Stromal cell of bone marrow (primary cell): ENCODE results near the gene WARS2.

Experiments
- DNase-seq: peaks from one replicate; pipeline ENCODE4 v3.0.0-alpha.2; 2012; ENCODE audit warnings: low read depth

The WARS2 gene

GRCh38 chr1:118998171-118998570 is 142.3 kb downstream of the WARS2 start:
- no peak for DNase-seq

DNA sequence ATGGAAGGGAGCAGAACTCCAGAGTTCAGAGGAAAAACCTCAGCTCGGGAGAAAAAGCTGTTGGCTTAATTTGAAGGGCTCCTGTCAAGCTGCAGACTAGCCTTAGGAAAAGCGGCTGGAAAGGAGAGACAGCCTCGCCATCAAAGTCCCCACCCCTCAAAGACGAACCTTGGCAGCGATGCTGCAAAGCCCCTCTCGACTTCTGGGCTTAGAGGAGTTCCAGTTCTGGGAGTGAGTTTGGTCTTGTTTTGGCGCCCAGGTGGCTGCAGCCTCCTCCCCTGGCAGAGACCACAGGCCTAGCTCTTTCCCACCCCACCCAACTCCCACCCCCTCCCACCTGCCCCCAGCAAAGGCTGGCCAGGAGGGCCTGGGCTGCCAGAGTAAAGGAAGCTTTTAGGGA is 143.2 kb downstream of the WARS2 start:
- no peak for DNase-seq

- no peak for DNase-seq
Observed at GRCh38 chr1:118995312-118996016, 145.0 kb downstream of the WARS2 start.

- DNase-seq = no peak
Observed at GRCh38 chr1:118993700-118994026, 146.8 kb downstream of the WARS2 start.

DNA sequence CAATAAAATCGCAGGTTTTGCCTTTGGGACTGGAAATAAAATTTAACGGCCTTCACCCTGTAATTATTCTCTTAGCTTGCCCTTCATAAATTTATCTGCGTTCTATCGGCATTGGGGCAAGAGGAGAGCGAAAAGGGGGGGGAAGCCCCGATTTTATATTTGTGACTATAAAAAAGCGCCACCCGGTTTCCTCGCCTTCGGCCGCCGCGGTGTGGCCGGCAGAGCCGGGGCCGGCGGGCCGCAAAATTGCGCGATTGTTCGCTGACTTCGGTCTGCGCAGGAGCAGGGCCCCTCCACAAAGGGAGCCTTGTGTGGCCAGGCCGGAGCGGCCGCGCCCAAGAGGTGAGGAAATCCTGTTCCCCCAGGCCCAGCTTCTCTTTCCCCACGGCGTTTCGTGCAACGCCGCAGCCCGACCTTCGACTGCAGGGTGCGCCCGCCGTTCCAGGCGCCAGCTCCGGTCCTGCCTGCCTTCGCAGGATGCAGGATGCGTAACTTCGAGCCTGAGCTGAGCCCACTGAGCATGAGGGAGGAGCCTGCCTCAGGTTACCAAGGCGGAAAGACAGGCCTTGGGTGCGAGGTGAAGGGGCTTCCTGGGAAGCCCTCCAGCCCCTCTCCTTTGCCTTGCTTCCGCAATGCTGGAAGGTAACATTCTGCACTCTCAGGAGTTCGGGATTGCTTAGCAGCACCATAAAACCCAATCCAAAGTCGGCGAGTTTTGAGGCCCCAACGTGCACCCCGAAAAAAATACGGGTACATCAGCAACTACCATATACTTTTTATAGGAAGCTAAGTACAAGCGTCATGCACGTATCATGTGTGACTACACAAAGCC is 147.4 kb downstream of the WARS2 start:
- DNase-seq = no peak

- no peak for DNase-seq
Observed at GRCh38 chr1:118992237-118992825, 148.1 kb downstream of the WARS2 start.

- DNase-seq = no peak
Observed at GRCh38 chr1:118991448-118991847, 149.0 kb downstream of the WARS2 start.

DNA sequence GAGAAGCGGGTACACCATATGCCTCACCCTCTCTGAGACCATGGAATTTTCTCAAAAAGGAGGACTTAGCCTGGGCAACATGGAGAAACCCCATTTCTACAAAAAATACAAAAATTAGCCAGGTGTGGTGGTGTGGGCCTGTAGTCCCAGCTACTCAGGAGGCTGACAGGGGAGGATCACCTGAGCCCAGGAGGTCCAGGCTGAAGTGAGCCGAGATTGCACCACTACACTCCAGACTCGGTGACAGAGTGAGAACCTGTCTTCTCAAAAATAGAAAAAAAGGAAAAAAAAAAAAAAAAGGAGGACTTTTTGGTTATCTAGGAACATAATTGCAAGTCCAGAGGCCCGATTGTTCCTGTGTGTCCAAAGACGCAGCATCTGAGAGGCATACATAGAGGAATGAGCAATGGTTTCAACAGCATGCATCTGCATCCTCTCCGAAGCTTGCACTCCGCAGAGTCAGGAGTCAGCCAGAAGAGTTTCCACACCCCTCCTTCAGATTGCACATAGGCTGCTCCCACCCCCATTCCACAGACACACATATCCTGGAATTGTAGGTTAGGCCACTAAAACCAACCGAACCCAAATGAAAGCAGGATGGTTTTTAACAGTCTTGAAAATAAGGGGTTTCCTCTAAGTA is 149.8 kb downstream of the WARS2 start:
- DNase-seq = no peak

GRCh38 chr1:118989878-118990378 is 150.5 kb downstream of the WARS2 start:
- DNase-seq = no peak

GRCh38 chr1:118989006-118989815 is 151.2 kb downstream of the WARS2 start:
- DNase-seq = no peak

DNA sequence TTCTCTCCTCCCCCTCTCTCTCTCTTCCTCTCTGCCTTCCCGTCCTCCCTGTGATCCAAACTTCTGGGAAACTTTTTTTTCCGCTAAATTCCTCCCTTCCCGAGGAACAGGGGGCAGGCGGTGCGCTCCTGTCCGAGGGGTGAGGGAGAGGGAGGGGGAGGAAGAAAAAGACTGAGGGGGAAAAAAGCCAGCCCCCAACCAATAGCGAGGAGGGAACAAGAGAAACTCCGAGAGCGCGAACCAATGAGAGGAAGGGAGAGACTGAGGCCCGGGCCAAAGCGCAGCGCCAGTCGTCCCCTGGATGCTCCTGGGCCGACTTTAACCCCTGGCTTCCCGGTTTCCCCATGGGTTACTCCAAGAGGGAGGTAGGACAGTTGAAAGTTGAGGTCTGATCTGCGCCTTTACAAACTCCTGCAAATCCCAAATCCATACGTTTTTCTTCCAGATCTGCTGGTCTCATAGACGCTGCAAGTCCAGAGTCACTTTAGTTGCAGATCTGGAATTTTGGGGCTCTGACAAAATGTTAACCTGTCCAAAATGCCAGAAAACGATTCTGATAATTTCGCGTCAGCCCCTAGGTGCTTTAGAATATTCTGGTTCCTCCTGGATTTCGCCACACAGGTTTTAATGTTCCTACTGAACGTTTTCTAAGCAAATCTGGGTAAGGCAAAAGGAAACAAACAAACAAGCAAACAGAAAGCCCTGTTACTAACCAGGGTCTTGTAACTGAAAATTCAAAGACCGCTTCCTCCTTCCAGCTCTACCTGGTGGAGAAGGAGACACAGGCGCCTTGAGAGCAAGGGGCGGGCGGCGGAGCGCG is 152.1 kb downstream of the WARS2 start, which contains the start of gene TBX15:
TBX15 (minus strand) TSS at position 158 of the 820 bp plus-strand sequence. CDS start 548 bp downstream, outside the sequence.
- peak; percentile 57 for DNase-seq

DNA sequence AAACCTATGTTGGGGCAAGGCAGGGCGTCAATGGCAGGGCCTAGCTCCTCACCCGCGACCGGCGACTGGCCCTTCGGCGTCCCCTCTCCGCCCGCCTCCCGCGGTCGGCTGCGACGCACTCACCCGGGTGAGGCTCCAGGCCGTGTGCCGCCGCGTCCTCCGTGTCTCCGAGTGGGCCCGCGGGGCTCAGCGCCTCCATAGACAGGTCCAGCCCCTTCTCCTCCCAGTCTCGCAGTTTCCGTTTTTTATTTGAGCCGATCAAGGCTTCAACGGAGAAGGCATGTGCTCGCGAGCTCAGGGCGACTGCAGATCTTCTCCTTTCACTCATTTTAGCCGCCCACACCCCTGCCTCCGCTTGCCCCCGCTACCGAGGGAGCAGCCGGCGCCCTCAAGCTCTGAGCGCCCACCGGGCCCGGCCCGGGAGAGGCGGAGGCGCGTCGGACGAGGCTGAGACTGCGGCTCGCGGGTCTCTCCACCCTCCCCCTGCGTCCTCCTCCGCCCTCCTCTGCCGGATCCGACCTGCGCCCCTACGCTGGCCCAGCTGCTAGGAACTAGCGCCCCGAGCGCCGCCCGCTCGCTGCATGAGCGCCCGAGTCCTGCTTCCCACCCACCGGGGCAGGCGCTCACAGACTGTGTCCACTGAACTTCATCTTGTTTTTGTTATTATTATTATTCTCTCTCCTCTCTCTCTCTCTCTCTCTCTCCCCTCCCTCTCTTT is 152.8 kb downstream of the WARS2 start:
- no peak for DNase-seq

- DNase-seq = no peak
Observed at GRCh38 chr1:118986555-118987467, 153.6 kb downstream of the WARS2 start.

DNA sequence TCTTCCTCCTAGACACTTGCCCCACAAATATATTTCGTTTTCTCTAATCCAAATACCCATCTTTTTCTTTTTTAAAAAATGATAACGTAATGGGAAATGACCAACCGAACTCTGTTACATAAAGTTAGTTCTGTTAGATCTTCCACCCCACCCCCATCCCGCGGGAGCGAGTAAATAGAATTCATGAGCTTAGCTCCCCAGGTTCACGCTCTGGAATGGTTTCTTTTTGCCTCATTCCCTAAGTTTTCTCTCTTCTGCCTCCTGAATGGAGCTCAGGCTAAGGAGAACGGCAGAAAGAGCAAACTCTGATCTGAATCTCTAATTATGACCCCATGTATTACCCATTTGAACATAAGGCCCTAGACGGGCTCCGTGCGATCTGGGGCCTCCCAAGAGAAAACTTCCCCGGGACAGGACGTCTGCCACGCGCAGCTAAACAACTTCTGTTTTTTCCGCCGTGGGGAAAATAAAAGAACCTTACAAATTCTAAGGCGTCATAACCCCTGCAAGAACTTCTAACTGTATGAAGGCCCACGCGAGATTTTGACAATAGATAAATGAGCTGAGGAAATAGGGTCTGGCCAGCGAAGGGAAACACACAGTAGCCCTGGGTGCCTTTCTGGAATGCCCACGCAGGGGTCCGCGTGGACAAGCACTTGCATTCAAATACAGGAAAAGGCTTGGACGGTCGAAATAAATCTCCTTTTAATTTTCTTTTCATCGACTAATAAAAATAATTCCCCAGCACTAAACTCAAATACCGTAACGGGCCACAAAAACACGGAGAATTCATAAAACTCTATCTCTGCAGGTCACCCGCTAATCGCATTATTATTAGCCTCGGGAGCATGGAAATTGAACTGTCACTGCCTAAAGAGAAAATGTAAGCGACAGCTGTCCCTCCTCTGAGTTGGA is 154.6 kb downstream of the WARS2 start:
- DNase-seq = no peak

- no peak for DNase-seq
Observed at GRCh38 chr1:118984722-118985639, 155.5 kb downstream of the WARS2 start.

DNA sequence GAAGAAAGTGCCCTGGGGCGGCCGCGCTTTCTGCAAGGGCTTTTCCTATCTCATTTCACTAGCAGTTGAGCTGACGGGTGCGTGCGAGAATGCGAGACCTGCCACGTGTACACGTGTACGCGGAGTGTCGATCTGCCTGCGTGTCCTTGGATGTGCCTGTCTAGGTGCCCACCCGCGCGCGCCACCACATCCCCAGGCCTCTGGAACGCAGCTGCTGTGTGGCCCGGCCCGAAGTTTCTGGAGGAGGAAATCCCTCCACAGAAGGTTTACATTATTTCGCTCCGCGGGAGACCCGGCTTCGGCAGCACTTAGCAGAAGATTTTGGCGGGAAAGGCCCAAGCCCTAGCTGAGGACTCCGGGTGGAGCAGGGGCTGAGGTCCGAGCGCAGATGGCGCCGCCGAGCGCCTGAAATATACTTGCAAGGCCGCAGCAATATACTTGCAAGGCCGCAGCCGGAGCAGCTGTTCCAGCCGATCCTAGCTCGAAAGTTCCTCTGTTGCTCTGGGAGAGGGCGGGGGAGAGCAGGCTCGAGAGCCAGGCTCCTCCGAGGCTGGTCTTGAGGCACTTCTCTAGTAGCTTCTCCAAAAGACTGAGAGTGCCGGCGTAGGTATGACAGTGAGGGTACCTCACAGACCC is 156.2 kb downstream of the WARS2 start:
- DNase-seq = no peak
